ENCODE measurements around the gene ZFAND2A.
"Not testable (repeated sequence)": the region's sequence is repeated elsewhere in the genome, so short reads cannot be mapped to it uniquely, and the experiment has no call there.

Gene ZFAND2A

DNA sequence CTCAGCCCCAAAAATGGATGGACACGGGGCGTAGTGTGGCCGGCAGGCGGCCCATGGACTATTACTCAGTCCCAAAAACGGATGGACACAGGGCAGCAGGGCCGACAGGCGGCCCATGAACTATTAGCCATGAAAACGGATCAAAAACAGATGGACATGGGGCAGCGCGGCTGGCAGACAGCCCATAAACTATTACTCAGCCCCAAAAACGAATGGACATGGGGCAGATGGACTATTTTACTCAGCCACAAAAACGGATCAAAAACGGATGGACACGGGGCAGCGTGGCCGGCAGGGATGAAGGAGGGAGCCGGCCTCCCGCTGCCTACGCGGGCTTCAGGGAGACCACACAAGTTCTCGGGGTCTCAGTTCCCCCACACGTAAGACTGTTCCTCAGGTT, 39.2 kb downstream of the ZFAND2A start:
- Histone ChIP-seq H3K79me2 (ENCODE audit: insufficient read depth, low read length) (no peaks in the 10 kb centered on the region), H3K4me2 (ENCODE audit: low read length) (no peak overlapping the region), H3K4me1 (ENCODE audit: insufficient read depth, low read length, severe bottlenecking) (no peaks in the 10 kb centered on the region)

GRCh38 chr7:1119201-1119600, 40.8 kb downstream of the ZFAND2A start:
- no peak overlapping the region for H3K4me2 ChIP-seq (ENCODE audit: low read length)
- H3K79me2 ChIP-seq (ENCODE audit: insufficient read depth, low read length), result no peaks in the 10 kb centered on the region
- no peak for TF ChIP-seq EZH2 (IDR thresholded peaks at IDR 0.05; ENCODE audit: borderline replicate concordance, low read length)
- no peak for TF ChIP-seq CTCF (IDR thresholded peaks at IDR 0.05; ENCODE audit: low read length)
- no peaks in the 10 kb centered on the region for H3K9me3 ChIP-seq (ENCODE audit: low read length)
- H2AFZ ChIP-seq (ENCODE audit: low read length), result no peak overlapping the region
- H3K27ac ChIP-seq (ENCODE audit: low read depth, low read length, poor library complexity, severe bottlenecking), result no peak overlapping the region
- no peaks in the 10 kb centered on the region for H3K4me1 ChIP-seq (ENCODE audit: insufficient read depth, low read length, severe bottlenecking)
- H3K9me2 ChIP-seq (ENCODE audit: low read depth, low read length), result no peaks in the 10 kb centered on the region
- no peaks in the 10 kb centered on the region for H3K36me3 ChIP-seq (ENCODE audit: insufficient read depth, low read length)
- no peak overlapping the region for H3K4me3 ChIP-seq (ENCODE audit: low read depth, low read length, poor library complexity, severe bottlenecking)
- no peaks in the 10 kb centered on the region for H3F3A ChIP-seq (ENCODE audit: insufficient read depth, low read length)
- H3K9ac ChIP-seq (ENCODE audit: low read length), result no peak overlapping the region
- H3K27me3 ChIP-seq (ENCODE audit: insufficient read depth, low read length), result no peaks in the 10 kb centered on the region
- no peaks in the 10 kb centered on the region for H4K20me1 ChIP-seq (ENCODE audit: insufficient read depth, low read length)

More for the DNA sequence above, 39.2 kb downstream of the ZFAND2A start:
- H3K27me3 ChIP-seq (ENCODE audit: insufficient read depth, low read length), result no peaks in the 10 kb centered on the region
- no peak overlapping the region for H2AFZ ChIP-seq (ENCODE audit: low read length)
- H4K20me1 ChIP-seq (ENCODE audit: insufficient read depth, low read length), result no peaks in the 10 kb centered on the region
- no peak overlapping the region for H3K4me3 ChIP-seq (ENCODE audit: low read depth, low read length, poor library complexity, severe bottlenecking)
- no peak for TF ChIP-seq EZH2 (IDR thresholded peaks at IDR 0.05; ENCODE audit: borderline replicate concordance, low read length)
- TF ChIP-seq CTCF (IDR thresholded peaks at IDR 0.05; ENCODE audit: low read length), result no peak
- no peak overlapping the region for H3K27ac ChIP-seq (ENCODE audit: low read depth, low read length, poor library complexity, severe bottlenecking)
- H3K9me3 ChIP-seq (ENCODE audit: low read length), result no peaks in the 10 kb centered on the region
- H3K36me3 ChIP-seq (ENCODE audit: insufficient read depth, low read length), result peaks cover 3% of the 10 kb centered on the region; the same call in 1 of the 2 replicates
- H3K9me2 ChIP-seq (ENCODE audit: low read depth, low read length), result no peaks in the 10 kb centered on the region
- no peak overlapping the region for H3K9ac ChIP-seq (ENCODE audit: low read length)
- no peaks in the 10 kb centered on the region for H3F3A ChIP-seq (ENCODE audit: insufficient read depth, low read length)

GRCh38 chr7:1117321-1117928, 42.6 kb downstream of the ZFAND2A start:
- H3F3A ChIP-seq (ENCODE audit: insufficient read depth, low read length), result no peaks in the 10 kb centered on the region
- H3K4me2 ChIP-seq (ENCODE audit: low read length), result no peak overlapping the region
- H2AFZ ChIP-seq (ENCODE audit: low read length), result no peak overlapping the region
- no peak for TF ChIP-seq CTCF (IDR thresholded peaks at IDR 0.05; ENCODE audit: low read length)
- no peaks in the 10 kb centered on the region for H3K79me2 ChIP-seq (ENCODE audit: insufficient read depth, low read length)
- no peaks in the 10 kb centered on the region for H3K4me1 ChIP-seq (ENCODE audit: insufficient read depth, low read length, severe bottlenecking)
- H4K20me1 ChIP-seq (ENCODE audit: insufficient read depth, low read length), result no peaks in the 10 kb centered on the region
- H3K9ac ChIP-seq (ENCODE audit: low read length), result no peak overlapping the region
- no peak overlapping the region for H3K4me3 ChIP-seq (ENCODE audit: low read depth, low read length, poor library complexity, severe bottlenecking)
- H3K36me3 ChIP-seq (ENCODE audit: insufficient read depth, low read length), result no peaks in the 10 kb centered on the region
- H3K9me2 ChIP-seq (ENCODE audit: low read depth, low read length), result no peaks in the 10 kb centered on the region
- no peaks in the 10 kb centered on the region for H3K9me3 ChIP-seq (ENCODE audit: low read length)
- no peak overlapping the region for H3K27ac ChIP-seq (ENCODE audit: low read depth, low read length, poor library complexity, severe bottlenecking)
- no peaks in the 10 kb centered on the region for H3K27me3 ChIP-seq (ENCODE audit: insufficient read depth, low read length)

- H3K9me2 ChIP-seq (ENCODE audit: low read depth, low read length); H3F3A ChIP-seq (ENCODE audit: insufficient read depth, low read length); H3K4me2 ChIP-seq (ENCODE audit: low read length); H3K9ac ChIP-seq (ENCODE audit: low read length); H3K4me1 ChIP-seq (ENCODE audit: insufficient read depth, low read length, severe bottlenecking); H3K36me3 ChIP-seq (ENCODE audit: insufficient read depth, low read length); H4K20me1 ChIP-seq (ENCODE audit: insufficient read depth, low read length); H2AFZ ChIP-seq (ENCODE audit: low read length); H3K27ac ChIP-seq (ENCODE audit: low read depth, low read length, poor library complexity, severe bottlenecking); H3K79me2 ChIP-seq (ENCODE audit: insufficient read depth, low read length); H3K4me3 ChIP-seq (ENCODE audit: low read depth, low read length, poor library complexity, severe bottlenecking); H3K9me3 ChIP-seq (ENCODE audit: low read length); H3K27me3 ChIP-seq (ENCODE audit: insufficient read depth, low read length): not testable (repeated sequence)
These were observed 43.5 kb downstream of the ZFAND2A start for GRCh38 chr7:1116383-1117008.

DNA sequence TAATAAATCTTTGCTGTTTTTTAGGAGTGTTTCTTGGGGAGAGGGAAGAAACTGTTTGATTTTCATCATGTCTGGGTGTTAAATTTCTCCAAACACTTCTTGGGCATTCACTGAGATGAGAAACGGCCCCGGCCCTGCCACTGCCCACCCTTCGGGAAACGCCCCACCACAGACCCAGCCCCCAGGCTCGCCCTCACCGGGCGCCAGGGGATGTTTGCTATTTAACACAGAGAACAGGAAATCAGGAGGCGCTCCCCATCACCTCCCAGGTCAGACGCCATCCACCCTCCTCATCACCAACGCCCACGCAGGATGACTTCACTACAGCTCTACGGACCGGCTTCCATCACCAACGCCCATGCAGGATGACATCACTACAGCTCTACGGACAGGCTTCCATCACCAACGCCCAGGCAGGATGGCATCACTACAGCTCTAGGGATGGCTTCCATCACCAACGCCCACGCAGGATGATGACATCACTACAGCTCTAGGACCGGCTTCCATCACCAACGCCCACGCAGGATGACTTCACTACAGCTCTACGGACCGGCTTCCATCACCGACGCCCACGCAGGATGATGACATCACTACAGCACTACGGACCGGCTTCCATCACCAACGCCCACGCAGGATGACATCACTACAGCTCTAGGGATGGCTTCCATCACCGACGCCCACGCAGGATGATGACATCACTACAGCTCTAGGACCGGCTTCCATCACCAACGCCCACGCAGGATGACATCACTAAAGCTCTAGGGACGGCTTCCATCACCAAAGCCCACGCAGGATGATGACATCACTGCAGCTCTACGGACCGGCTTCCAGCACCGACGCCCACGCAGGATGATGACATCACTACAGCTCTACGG, 44.6 kb downstream of the ZFAND2A start:
- H3K9me3 ChIP-seq (ENCODE audit: low read length); H3F3A ChIP-seq (ENCODE audit: insufficient read depth, low read length); H3K36me3 ChIP-seq (ENCODE audit: insufficient read depth, low read length); H4K20me1 ChIP-seq (ENCODE audit: insufficient read depth, low read length); H2AFZ ChIP-seq (ENCODE audit: low read length); H3K79me2 ChIP-seq (ENCODE audit: insufficient read depth, low read length); H3K4me2 ChIP-seq (ENCODE audit: low read length); H3K4me3 ChIP-seq (ENCODE audit: low read depth, low read length, poor library complexity, severe bottlenecking); H3K27me3 ChIP-seq (ENCODE audit: insufficient read depth, low read length); H3K27ac ChIP-seq (ENCODE audit: low read depth, low read length, poor library complexity, severe bottlenecking); H3K9ac ChIP-seq (ENCODE audit: low read length); H3K4me1 ChIP-seq (ENCODE audit: insufficient read depth, low read length, severe bottlenecking); H3K9me2 ChIP-seq (ENCODE audit: low read depth, low read length): not testable (repeated sequence)

All from OCI-LY1 (cell line).